OCI-LY7 (cell line): ENCODE measurements around the gene CETN2. TPM values are rescaled to one million over a fixed set of nuclear protein-coding genes. Genes with fewer than 3 reads are reported as not detected.

Source experiments
- BruUV-seq: library from RNA; stranded (reverse); fragments of 400-500 nt; replicated peaks from 2 replicates; lab custom pipeline; 2021; lab: Mats Ljungman, UMichigan
- CTCF ChIA-PET: fragments of 300-600 bp; sonication (Branson Sonifier 250); formaldehyde crosslinking; loops from one replicate; lab custom pipeline; 2022; ENCODE audit warnings: antibody characterized with exemption; ENCODE audit not compliant: unreplicated experiment; lab: Charles Lee
- POLR2A ChIA-PET: fragments of 300-600 bp; sonication (Branson Sonifier 250); formaldehyde crosslinking; loops from one replicate; lab custom pipeline; 2022; ENCODE audit warnings: antibody characterized with exemption; lab: Charles Lee
- DNase-seq: peaks from one replicate; pipeline ENCODE4 v3.0.0-alpha.2; 2015; ENCODE audit warnings: low spot score
- H2AFZ ChIP-seq: fragments of 200-600 bp; sonication (generic), shearing (Covaris generic); 2 replicates; pipeline ENCODE4 v1.6.1; 2014; ENCODE audit warnings: mild to moderate bottlenecking, antibody characterized with exemption, low read length, moderate library complexity
- H3K27ac ChIP-seq: fragments of 200-600 bp; sonication (generic); 2 replicates; pipeline ENCODE4 v1.5.1; 2014; ENCODE audit warnings: mixed run types, low read depth, mild to moderate bottlenecking, moderate library complexity, low read length, inconsistent platforms; ENCODE audit not compliant: poor library complexity, severe bottlenecking
- H3K36me3 ChIP-seq: fragments of 200-600 bp; sonication (generic); 2 replicates; pipeline ENCODE4 v1.6.1; 2014; ENCODE audit warnings: mild to moderate bottlenecking, antibody characterized with exemption, low read length, moderate library complexity, mixed read lengths; ENCODE audit not compliant: insufficient read depth
- H3K4me1 ChIP-seq: fragments of 200-600 bp; sonication (generic); 2 replicates; pipeline ENCODE4 v1.5.1; 2014; ENCODE audit warnings: mild to moderate bottlenecking, low read length; ENCODE audit not compliant: insufficient read depth, poor library complexity, severe bottlenecking
- H3K4me2 ChIP-seq: fragments of 200-600 bp; sonication (generic); 2 replicates; pipeline ENCODE4 v1.6.1; 2014; ENCODE audit warnings: mild to moderate bottlenecking, low read length
- H3K4me3 ChIP-seq: fragments of 200-600 bp; sonication (generic); 2 replicates; pipeline ENCODE4 v1.5.1; 2014; ENCODE audit warnings: mild to moderate bottlenecking, low read depth, low read length; ENCODE audit not compliant: poor library complexity, severe bottlenecking
- H3K79me2 ChIP-seq: fragments of 200-600 bp; sonication (generic); 2 replicates; pipeline ENCODE4 v1.6.1; 2016; ENCODE audit warnings: low read depth, mild to moderate bottlenecking, low read length, moderate library complexity, mixed read lengths; ENCODE audit not compliant: insufficient read depth
- H3K9me2 ChIP-seq: fragments of 200-600 bp; sonication (generic); 2 replicates; pipeline ENCODE4 v1.6.1; 2016; ENCODE audit warnings: mild to moderate bottlenecking, low read length, mixed read lengths; ENCODE audit not compliant: insufficient read depth
- H3K9me3 ChIP-seq: fragments of 200-600 bp; sonication (generic); 2 replicates; pipeline ENCODE4 v1.6.1; 2014; ENCODE audit warnings: mild to moderate bottlenecking, mixed run types, low read length, mixed read lengths
- H4K20me1 ChIP-seq: fragments of 200-600 bp; sonication (generic); 2 replicates; pipeline ENCODE4 v1.6.1; 2014; ENCODE audit warnings: mild to moderate bottlenecking, antibody characterized with exemption, low read length, moderate library complexity, mixed read lengths; ENCODE audit not compliant: insufficient read depth
- EZH2phosphoT487 ChIP-seq: fragments of 200-600 bp; sonication (generic); IDR thresholded peaks from 2 replicates; pipeline ENCODE4 v1.6.1; 2018; ENCODE audit warnings: low read depth, borderline replicate concordance, mild to moderate bottlenecking, mixed run types, antibody characterized with exemption, low read length, moderate library complexity, mixed read lengths
- intact Hi-C: fragments of 100-400 bp; cut with micrococcal nuclease; formaldehyde crosslinking; loops from one replicate; pipeline ENCODE4 v1.10.0; 2022; ENCODE audit not compliant: unreplicated experiment
- total RNA-seq, 2 experiments: library from RNA; depleted of rRNA in 1 of 2; stranded (reverse); fragments of >200 nt in 1 of 2; shearing (Covaris generic) in 1 of 2; gene quantifications; 2 replicates each; pipeline ENCODE4 v1.2.3, GENCODE V29; 2014 to 2022
- TF ChIP-seq, protein P1 (sequence below): fragments of 200-600 bp; sonication (generic); conservative IDR thresholded peaks from 2 replicates; pipeline ENCODE4 v1.5.1; 2014; ENCODE audit warnings: mild to moderate bottlenecking, antibody characterized with exemption, low read length, moderate library complexity, mixed read lengths

CETN2 gene
- total RNA-seq, 2 experiments from 2014 or later, result 9.4 to 15.6 TPM

GRCh38 chrX:152817078-152817764 lies 13.3 kb downstream of the CETN2 start:
- H3K36me3 ChIP-seq, result no peaks in the 10 kb centered on the region
- H4K20me1 ChIP-seq, result no peaks in the 10 kb centered on the region
- ChIA-PET POLR2A (no interaction called here), CTCF (no interaction called here)
- H3K27ac ChIP-seq, result no peak overlapping the region
- no peak for TF ChIP-seq EZH2phosphoT487
- TF ChIP-seq, protein P1, sequence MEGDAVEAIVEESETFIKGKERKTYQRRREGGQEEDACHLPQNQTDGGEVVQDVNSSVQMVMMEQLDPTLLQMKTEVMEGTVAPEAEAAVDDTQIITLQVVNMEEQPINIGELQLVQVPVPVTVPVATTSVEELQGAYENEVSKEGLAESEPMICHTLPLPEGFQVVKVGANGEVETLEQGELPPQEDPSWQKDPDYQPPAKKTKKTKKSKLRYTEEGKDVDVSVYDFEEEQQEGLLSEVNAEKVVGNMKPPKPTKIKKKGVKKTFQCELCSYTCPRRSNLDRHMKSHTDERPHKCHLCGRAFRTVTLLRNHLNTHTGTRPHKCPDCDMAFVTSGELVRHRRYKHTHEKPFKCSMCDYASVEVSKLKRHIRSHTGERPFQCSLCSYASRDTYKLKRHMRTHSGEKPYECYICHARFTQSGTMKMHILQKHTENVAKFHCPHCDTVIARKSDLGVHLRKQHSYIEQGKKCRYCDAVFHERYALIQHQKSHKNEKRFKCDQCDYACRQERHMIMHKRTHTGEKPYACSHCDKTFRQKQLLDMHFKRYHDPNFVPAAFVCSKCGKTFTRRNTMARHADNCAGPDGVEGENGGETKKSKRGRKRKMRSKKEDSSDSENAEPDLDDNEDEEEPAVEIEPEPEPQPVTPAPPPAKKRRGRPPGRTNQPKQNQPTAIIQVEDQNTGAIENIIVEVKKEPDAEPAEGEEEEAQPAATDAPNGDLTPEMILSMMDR, result peak; percentile 69
- no peaks in the 10 kb centered on the region for H3K9me3 ChIP-seq
- no peaks in the 10 kb centered on the region for H3K9me2 ChIP-seq
- H2AFZ ChIP-seq, result no peak overlapping the region
- intact Hi-C loops, result no loop called here
- H3K4me1 ChIP-seq, result no peaks in the 10 kb centered on the region
- H3K79me2 ChIP-seq, result no peaks in the 10 kb centered on the region
- no TSS peak for BruUV-seq
- H3K4me2 ChIP-seq, result no peak overlapping the region
- no peak overlapping the region for H3K4me3 ChIP-seq
- peak; percentile 11 for DNase-seq

DNA sequence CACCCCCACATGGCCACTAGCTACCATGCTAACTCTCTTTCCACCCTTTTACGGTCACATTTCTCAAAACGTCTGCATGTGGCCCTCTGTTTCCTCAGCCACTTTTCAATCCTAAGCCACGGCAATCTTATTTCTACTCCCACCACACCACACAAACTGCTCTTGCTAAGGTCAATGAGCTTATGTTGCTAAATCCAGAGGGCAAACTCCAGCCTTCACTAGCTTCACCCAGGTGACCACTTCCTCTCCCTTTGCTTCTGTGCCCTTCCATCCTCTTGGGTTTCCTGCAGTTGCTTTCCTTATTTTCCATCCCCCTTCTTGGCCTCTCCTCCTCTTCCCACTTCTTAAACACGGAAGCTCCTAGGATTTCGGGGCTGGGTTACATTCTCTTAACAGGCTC lies 16.5 kb downstream of the CETN2 start:
- Histone ChIP-seq H3K9me3 (no peaks in the 10 kb centered on the region), H4K20me1 (no peaks in the 10 kb centered on the region), H3K36me3 (no peaks in the 10 kb centered on the region), H3K4me1 (no peaks in the 10 kb centered on the region), H3K27ac (no peak overlapping the region), H3K4me3 (no peak overlapping the region), H3K79me2 (no peaks in the 10 kb centered on the region), H2AFZ (no peak overlapping the region), H3K9me2 (no peaks in the 10 kb centered on the region), H3K4me2 (no peak overlapping the region)
- ChIA-PET POLR2A (interaction anchor here (0.7 kb wide), 1 partner anchor 868 kb away, joined by 4 read pairs; no protein-coding TSS in a partner anchor), CTCF (no interaction called here)
- no peak for DNase-seq
- no TSS peak for BruUV-seq
- TF ChIP-seq, protein P1, result no peak
- TF ChIP-seq EZH2phosphoT487, result no peak
- intact Hi-C loops, result no loop called here

DNA sequence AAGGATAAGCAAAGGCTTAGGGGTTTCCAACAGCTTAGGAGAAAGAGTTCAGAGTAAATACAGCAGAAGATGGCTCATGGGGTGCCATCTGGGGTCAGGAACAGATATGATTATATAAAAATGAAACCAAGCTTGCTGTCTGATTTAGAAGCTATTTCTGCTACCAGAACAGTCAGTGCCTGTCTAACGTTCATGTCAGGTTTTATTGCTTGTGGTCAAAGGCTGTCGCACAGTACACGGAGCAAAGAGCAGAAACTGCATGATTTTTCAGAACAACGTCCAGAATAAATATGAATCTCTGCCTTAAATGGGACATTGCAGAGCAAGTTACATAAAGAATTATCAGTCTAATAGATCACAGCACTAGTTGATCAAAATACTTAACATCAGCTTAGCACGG lies 17.4 kb downstream of the CETN2 start:
- ChIA-PET POLR2A (no interaction called here), CTCF (no interaction called here)
- no peak for DNase-seq
- Histone ChIP-seq H4K20me1 (no peaks in the 10 kb centered on the region), H2AFZ (no peak overlapping the region), H3K79me2 (no peaks in the 10 kb centered on the region), H3K4me2 (no peak overlapping the region), H3K9me3 (no peaks in the 10 kb centered on the region), H3K27ac (no peak overlapping the region), H3K36me3 (no peaks in the 10 kb centered on the region), H3K9me2 (no peaks in the 10 kb centered on the region), H3K4me3 (no peak overlapping the region), H3K4me1 (no peaks in the 10 kb centered on the region)
- no TSS peak for BruUV-seq
- intact Hi-C loops, result no loop called here
- TF ChIP-seq, protein P1, result no peak
- TF ChIP-seq EZH2phosphoT487, result no peak
